Kidney tubule cell (primary cell): ENCODE data around the gene GEMIN4.

ENCODE experiments used
- DNase-seq: peaks from one replicate; pipeline ENCODE4 v3.0.0-alpha.2; 2018; ENCODE audit warnings: low spot score

Gene GEMIN4

DNA sequence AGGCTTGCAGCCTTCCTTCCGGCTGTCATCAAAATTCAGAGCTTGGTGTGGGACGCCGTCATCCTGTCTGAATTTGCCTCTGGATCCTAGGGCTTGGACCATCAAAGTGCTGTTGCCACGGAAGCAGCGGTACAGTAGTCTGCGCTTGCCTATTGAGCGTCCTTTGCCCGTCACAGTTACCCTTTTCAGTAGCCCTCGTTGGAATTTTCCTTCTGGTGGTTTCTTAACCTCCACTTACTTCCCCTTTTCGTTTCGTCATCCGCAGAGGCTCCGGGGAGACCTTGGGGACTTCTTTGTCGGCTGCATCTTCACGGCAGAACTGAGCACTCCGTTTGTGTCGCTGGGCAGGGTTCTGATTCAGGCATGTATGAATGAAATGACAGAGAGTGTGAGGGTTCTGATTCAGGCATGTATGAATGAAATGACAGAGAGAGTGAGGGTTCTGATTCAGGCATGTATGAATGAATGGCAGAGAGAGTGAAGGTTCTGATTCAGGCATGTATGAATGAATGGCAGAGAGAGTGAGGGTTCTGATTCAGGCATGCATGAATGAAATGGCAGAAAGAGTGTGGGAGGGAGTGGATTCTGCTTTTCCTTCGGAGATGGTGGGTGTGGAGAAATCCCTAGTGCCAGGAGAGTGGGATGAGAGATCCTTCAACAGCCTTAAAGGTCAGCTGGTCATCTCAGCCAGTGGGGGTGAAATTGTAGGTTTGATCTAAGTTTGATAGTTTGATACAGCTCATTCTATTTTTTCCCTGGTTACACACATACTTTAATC is 11.6 kb downstream of the GEMIN4 start:
- no peak for DNase-seq

DNA sequence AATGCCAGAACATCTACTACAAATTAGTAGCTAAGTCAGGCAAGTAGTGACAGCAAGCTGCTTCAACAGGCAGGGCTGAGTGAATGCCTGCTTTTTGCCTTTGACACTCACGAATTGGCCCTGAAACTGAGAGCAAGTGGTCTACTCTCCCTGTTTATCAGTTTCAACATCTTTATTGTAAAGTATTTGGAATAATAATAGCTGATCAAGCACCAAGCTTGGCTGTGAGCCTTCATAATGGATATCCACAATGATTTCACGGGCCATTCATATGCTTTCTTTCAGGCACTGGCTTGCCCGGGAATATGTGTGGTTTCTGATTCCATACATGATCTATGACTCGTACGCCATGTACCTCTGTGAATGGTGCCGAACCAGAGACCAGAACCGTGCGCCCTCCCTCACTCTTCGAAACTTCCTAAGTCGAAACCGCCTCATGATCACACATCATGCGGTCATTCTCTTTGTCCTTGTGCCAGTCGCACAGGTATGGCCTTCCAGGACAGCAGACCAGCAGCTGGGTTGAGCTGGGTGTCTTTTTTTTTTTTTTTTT is 14.4 kb downstream of the GEMIN4 start:
- DNase-seq = no peak

DNA sequence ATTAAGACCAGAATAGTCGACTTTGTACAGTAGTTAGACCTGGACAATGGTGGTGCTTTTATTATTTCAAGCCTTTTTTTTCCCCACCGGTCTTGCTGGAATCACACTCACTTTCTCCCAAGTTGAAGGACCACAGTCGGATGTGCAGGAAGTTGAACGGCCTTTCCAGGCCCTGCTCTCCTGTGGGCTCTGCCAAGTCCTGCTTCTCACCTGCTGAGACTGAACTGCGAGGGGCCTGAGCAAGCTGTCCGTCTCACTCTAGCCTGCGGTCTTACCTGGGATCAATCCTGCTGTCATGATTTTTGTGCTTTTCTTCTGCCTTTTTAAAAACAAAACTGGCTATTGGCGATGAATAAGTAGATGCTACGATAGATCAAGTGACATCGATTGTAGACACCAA is 18.3 kb downstream of the GEMIN4 start:
- no peak for DNase-seq

DNA sequence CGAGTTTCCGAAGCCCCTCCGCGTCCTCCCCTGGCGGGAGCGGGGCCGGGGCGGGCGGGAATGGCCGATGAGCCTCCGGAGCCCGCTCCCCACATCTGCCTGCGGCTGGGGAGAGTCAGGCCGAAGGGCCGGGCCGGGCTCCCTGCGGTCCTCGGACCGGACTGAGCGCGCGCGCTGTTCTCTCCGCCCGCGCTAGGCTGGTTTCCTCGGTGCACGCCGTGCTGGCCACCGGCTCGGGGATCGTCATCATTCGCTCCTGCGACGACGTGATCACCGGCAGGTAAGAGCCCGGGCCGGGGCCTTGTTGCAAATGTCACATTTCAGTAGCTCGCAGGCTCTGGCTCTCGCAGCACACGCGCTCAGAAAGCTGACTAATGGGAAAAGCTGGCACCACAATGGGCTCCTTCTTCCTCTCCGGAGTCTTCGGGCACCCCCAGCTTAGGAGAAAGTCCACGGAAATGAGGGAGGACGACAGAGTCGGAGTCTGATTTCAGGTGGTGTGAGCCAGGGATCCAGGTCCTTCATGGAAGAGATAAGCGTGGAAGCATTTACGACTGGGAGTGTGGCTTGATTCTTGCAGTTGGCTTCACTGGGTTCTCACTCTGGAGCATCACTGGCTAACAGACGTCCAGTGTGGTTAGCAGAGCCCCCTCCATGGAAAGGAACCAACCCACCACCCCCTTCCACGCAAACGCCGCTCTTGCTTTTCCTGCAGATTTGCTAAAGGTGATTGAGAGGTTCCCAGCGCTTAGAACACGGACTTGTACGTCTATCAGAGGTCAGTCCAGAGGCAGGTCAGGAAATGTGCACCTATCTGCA is 19.0 kb downstream of the GEMIN4 start:
- peak; percentile 82 for DNase-seq

DNA sequence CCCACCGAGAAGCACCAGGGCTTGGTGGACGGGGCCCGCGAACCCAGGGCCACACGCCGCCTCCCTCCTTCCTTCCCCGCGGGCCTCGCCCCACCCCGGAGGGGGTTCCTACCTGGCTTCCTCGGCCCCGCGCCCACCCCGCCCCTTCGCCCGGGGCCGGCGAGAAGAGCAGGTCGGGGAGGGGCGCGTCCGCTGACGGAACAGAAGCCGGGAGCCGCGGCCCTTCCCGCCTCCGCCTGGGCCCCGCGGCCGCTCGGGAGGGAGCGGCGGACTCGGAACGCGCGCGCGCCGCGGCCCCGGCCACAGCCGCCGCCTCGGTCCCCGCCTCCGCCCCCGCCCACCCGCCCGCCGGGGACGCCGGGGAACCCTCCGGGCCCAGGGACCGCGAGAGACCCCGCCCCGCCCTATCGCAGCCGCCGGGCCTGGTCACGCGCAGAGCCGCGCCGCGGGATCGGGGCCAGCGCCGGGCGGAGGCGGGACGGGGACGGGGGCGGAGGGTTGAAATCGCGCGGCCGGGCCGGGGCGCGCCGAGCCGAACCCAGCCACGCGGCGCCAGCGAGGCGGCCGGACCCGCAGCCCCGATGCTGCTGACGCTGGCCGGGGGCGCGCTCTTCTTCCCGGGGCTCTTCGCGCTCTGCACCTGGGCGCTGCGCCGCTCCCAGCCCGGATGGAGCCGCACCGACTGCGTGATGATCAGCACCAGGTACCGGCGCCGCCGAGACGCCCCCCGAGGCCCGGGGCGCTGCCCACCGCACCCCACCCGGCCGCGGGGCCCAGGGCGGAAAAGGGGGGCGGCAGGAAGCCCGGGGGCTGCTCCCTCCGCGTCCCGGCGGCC is 19.8 kb downstream of the GEMIN4 start, which contains the start of gene TLCD3A:
TSS of gene TLCD3A (plus strand) at position 530 of the 835 bp plus-strand sequence. CDS start at position 582, 52 bp downstream.
- DNase-seq = peak; percentile 76

DNA sequence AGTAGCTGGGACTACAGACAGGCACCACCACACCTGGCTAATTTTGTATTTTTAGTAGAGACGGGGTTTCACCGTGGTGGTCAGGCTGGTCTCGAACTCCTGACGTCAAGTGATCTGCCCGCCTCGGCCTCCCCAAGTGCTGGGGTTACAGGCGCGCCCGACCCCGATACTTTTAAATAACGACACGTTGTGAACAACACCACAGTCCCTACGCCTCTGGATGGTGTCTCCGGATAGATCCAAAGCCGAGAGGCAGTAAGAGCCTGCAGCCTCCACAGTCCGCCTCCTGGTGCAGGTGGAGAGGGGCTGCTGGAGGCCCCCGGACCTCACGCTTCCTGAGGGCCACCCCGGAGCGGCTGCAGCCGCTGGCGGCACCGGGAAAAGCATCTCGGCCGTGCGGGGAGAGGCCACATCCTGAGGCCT is 20.4 kb downstream of the GEMIN4 start:
- no peak for DNase-seq

DNA sequence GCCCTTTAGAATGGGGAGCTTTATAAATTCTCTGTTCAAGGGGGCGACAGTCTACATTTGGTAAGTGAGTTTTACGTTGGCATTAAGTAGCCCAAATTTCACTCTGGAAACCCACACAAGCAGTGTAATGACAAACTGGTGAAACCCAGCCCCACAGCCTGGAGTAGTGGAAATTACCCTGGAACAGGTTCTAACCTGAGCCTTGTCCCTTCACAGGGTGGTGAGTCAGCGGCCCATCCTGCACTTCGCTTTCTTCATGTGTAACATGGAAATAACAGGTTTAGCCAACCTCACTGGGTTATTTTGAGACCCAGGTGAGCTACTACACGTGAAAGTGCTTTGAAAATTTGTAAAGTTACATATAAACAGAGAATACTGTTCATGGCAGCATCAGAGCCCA is 23.2 kb downstream of the GEMIN4 start:
- DNase-seq = peak; percentile 68

DNA sequence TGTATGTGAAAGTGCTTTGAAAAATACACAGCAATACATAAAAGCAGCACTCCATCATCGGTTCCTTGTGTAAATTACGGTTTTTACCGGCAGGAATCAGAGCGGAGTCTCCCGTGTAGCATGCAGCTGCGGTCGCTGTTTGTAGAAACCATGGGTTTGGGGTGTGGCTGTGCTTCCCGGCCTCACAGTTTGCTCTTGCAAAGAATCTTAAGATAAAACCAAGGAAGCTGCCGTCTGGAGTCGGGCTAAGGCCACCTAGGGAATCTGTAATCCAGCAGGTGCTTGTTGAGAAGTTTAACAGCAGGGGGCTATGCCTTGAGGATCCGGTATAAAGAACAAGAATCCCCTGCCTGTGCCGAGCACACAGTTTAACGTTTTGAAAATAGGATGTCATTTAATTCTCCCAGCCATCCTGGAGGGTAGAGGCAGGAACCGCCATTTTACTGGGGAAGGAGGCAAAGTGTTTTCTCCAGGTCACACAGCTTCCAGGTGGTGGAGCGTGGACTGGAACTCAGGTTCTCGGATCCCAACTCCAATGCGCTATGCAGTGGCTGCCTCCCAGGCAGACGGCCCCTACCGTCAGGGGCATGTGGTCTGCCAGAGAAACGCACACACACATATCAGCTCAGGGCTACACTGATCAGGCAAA is 25.7 kb downstream of the GEMIN4 start:
- DNase-seq = no peak

DNA sequence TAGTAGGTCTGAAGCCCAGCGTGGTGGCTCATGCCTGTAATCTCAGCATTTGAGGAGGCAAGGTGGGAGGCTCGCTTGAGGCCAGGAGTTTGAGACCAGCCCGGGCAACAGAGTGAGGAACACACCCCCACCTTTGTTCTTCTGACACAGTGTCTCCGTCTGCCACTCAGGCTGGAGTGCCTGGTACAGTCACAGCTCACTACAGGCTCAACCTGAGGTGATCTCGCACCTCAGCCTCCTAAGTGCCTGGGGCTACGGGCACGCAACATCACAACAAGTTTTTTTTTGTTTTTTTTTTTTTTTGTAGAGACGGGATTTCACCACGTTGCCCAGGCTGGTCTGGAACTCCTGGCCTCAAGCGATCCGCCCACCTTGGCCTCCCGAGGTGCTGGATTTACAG is 26.3 kb downstream of the GEMIN4 start:
- no peak for DNase-seq

DNA sequence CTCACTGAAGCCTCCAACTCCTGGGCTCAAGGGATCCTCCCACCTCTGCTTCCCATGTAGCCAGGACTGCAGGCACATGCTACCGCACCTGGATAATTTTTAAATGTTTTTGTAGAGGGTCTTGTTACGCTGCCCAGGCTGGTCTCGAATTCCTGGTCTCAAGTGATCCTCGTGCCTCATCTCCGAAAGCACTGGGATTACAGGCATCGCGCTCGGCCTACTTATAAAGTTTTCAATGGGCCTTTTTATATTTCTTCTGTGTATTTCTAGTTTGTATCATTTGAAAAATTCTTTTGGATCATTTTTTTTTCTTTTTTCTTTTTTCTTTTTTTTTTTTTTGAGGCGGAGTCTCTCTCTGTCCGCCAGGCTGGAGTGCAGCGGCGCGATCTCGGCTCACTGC is 27.0 kb downstream of the GEMIN4 start:
- no peak for DNase-seq

DNA sequence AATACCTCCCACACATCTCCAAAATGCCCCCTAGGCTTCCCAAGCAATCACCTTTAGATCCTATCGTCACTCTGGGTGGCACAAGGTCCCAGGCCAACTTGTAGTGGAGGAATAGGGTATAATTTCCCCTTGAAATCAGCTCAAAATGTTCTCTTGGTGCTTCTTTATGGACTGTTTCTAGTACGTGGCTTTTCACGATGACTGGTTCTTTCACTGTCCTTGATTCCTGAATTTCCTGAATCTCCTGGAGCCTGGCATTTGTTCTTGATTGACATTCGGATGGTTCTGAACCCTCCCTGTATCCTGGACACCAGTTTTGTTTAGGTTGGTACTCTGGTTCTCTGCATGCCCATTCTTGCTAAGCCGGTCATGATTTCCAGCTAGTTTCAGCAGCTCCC is 30.5 kb downstream of the GEMIN4 start:
- DNase-seq = no peak

DNA sequence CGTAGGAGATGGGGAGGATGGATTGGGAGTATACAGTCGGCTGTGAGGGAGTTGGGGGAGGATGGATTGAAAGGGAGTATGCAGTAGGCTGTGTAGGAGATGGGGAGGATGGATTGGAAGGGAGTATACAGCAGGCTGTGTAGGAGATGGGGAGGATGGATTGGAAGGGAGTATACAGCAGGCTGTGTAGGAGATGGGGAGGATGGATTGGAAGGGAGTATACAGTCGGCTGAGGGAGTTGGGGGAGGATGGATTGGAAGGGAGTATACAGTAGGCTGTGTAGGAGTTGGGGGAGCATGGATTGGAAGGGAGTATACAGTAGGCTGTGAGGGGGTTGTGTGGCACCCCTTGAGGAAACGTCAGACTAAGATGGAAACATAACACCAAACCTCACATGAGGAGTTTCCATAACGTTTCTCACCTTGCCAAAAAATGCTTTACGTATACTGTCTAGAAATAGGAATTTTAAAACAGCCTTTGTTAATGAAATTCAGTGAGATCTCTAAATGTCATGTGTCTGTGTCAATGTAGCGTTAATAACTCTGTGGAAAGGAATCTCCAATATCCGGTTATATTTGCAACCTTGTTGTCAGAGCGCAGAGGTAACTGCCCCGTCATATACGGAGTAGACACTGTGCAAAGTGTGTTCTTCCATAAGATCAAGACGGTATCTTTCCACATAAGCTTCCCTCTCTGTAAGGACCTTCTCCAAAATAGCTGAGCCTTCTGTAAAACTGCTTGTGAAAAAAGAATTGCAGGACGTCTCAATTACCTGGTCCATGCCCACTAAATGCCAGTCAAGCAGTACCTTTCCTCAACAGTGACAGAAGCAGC is 31.1 kb downstream of the GEMIN4 start:
- DNase-seq = no peak

DNA sequence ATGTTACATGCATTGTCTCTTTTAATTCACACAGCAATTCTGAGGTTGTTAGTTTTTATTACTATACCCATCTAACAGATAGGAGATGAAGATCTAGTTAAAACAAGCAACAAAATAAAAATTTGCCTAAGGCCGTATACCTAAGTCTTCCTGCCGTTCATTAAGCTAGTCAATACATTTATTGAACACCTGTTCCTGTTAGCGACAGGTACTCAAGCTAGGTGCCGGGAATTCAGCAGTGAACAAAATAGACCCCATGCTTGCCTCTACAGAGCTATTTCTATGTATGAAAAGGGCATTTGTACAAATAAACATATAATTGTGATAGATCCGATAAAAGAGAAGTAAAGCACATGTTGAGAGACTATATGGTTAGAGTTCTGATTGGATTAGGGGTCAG is 34.0 kb downstream of the GEMIN4 start:
- DNase-seq = no peak

DNA sequence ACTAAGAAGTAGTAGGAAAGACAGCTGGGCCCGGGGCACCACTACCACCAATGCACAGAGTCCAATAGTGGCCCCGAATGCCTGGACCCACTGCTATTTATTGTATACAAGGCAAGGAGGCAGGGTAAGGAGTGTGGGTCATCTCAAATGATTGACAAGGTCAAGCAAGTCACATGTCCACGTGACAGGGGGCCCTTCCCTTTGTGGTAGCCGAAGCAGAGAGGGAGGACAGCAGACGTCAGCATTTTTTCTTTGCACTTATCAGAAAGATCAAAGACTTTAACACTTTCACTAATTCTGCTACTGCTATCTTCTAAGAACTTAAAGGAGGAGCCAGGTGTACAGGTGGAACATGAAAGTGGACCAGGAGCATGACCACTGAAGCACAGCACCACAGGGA is 43.9 kb downstream of the GEMIN4 start:
- no peak for DNase-seq

DNA sequence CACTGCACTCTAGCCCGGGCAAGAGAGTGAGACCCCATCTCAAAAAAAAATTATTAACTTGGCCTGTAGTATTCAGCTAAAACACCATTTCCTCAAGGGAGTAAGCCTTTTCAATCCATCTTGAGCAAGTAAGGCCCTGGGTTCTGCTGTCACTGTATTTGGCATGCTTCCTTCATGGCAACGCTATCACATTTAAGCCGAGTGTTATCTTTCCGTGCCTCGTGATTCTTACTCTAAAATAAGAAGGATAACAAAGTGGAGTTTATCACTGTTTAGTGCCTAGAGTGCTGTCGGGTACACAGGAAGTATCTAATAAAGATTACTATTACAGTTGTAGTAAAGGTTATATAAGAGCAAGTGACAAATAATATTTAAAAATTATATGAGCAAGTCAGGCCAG is 46.2 kb downstream of the GEMIN4 start:
- DNase-seq = no peak

DNA sequence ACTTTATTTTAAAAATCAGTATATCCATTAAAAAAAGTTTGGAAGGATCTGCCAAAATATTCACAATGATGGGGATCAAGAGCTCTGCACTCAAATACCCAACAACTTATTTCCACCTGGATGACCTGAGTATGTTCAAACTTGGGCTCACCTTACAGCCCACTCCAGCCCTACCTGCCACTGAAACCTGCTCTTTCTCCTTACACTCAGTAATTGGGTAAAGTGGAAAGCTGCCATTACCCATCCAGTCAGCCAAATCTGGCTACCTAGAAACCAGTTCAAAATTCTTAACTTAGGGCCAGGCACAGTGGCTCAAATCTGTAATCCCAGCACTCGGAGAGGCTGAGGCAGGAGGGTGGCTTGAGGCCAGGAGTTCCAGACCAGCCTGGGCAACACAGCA is 47.1 kb downstream of the GEMIN4 start:
- no peak for DNase-seq

DNA sequence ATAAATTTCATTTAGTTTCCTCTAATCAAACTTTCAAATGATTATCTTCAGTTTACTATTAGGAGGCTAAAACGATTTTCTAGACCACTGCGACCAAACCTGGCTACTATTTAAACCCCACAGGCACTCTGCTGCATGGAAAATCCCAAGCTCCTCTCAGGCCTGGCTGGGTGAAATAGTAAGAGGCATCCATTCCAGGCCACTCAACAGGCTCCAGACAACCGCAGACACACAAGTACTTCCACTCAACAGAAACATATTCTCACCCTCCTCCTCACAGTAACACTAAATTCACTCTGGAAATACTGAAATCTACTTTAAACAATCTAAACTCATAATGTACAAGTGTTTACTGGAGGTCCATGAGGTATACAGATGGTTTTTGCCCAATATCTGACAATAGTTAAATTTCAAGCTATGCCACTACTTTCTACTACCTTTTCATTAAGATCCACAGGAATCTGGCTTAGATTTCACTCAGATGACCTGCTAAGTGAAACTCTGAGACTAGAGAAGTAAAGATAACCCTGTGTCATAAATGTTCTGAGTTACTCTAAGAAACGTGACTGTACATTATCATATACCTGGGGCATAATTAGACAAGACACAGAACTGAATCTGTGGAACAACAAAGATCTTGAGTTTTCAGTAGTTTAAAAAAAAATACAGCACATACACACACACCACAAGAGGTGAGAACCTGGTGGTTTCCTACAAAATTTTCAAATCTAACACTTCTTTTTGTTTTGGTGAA is 47.8 kb downstream of the GEMIN4 start:
- no peak for DNase-seq

DNA sequence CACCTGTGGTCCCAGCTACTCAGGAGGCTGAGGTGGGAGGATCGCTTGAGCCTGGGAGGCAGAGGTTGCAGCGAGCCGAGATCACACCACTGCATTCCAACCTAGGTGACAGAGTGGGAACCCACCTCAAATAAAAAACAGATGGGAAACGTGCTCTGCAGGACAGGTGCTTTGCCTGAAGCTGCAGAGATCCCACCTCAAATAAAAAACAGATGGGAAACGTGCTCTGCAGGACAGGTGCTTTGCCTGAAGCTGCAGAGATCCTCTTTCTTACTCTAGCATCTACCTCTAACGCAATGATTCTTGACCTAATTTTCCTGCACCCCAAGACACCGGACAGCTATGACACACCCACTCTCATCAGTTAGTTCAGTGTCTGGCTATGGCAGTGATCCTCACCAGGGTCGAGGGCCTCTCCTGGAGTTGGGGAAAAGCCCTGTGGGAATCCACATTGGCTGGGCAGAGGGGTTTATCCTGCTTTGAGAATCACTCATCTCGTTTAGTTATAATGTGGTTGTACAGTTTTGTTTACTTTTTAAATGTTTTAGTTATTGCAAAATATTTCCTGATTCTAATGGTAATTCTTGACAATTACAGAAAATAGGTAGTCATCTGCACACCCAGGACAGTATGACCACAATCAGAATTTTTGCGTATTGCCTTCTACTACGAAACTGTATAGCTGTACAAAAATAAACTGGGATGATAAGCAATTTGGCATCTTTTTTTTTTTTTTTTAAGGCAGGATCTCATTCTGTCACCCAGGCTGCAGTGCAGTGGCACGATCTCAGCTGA is 48.8 kb downstream of the GEMIN4 start:
- DNase-seq = no peak

DNA sequence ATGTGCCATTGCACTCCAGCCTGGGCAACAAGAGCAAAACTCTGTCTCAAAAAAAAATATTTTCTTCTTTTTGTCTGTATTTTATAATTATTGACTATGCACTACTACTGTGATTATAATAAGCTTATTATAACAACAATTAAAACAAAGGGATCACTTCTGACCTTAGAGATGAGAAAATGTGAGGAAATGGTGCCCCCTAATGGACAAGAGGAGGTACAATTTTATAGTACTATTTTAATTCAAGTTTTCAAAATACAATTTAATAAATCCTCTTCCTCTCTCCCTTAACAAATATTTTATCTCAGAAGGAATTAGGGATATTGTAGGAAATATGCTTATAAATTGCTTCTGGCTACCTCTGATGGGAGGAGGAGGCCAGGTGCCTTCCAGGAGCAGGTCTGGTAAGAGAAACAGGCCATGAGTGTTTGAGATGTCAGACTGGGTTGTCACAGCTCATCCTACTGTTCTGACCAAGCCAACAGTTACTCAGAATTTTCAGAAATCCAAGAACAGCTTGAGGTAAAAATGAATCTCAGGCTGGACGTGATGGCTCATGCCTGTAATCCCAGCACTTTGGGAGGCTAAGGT is 51.5 kb downstream of the GEMIN4 start:
- peak; percentile 43 for DNase-seq
